Measurements from ENCODE around the gene EMX1. TPM values are rescaled to one million over a fixed set of nuclear protein-coding genes. Genes with fewer than 3 reads are reported as not detected.

Gene EMX1
- total RNA-seq = not detected in 2 replicates

DNA sequence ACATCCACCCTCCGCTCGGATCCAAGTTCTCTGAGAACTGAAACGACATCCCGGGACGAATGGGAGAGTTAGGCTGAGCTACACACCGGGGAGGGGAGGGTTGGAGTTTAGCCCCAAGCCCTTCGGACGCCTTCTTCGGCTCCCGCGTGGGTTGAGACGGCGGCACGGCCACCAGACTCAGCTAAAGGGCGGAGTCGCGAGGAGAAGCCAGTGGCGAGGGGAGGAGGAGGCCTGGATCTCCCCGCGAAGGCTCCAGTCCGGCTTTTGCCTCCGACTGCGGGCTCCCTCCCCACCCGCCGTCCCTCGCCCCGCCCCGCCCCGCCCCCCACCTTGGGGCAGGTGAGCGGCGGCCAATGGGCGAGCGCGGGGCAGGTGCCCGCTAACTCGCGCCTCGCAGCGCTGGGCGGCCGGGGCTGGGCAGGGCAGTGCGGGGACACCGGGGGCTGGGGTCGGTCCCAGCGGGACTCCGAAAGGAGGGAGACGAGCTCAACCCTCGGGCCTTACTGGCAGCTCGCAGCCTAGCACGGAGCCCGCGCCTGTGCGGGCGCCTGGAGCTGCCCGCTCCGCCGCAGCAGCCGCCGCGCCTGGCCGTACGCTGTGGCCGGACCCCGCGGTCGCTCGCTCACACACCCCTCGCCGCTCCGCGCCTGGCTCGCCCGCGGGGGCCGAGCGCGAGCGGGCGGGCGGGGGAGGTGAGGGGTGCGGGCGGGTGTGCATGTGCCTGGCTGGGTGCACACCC is at the start of gene EMX1:
TSS of gene EMX1 (plus strand) at position 382 of the 739 bp plus-strand sequence. CDS start at position 716, 334 bp downstream.

DNA sequence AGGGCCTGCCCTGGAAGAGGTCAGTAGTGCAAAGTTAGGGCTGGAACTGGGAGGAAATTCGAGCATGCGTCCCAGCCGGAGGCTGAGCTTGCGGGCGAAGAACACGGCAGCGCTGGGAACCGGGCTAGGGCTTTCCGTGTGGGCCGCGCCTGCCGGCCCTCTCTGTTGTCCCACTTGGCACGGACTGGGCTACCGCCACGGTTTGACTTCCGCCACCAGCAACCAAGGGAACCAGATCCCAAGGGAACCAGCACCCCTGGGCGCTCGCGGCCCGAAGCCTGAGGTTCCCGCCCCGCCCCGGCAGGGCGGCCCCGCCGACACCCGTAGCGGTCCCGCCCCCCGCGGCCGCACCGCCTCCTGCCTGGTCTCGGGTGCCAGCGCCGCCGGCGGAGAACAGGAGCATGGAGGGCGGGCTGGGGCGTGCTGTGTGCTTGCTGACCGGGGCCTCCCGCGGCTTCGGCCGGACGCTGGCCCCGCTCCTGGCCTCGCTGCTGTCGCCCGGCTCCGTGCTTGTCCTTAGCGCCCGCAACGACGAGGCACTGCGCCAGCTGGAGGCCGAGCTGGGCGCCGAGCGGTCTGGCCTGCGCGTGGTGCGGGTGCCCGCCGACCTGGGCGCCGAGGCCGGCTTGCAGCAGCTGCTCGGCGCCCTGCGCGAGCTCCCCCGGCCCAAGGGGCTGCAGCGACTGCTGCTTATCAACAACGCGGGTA is 30.1 kb upstream of the EMX1 start, which contains the start of gene SPR:
TSS of gene SPR (plus strand) at position 377 of the 708 bp plus-strand sequence. CDS start at position 402, 25 bp downstream.

Other genes with a start within 250 kb of the EMX1 start
- gene EXOC6B, start 91.5 kb upstream of the EMX1 start, total RNA-seq = 38.2 and 54.7 TPM in 2 replicates
- gene SPR, start 30.1 kb upstream of the EMX1 start, total RNA-seq = 35.9 and 40.7 TPM in 2 replicates
- gene SFXN5, start 154.2 kb downstream of the EMX1 start, total RNA-seq = 16.0 and 19.1 TPM in 2 replicates
- 45.1 and 56.6 TPM in 2 replicates for gene RAB11FIP5, start 195.4 kb downstream of the EMX1 start, total RNA-seq

Measured in thoracic aorta endothelial cell (primary cell).